GM18499 (cell line): ENCODE data around the gene PIP4P1.
A peak's percentile ranks its signal among the peaks of the same experiment; 100 is the strongest.

ENCODE experiments used
- ATAC-seq: cut with Tn5 transposase; IDR thresholded peaks from one replicate; pipeline ENCODE4 v1.9.1; 2021; ENCODE audit warnings: moderate number of reproducible peaks; ENCODE audit not compliant: insufficient read depth, unreplicated experiment

Gene PIP4P1

GRCh38 chr14:20440465-20440864, 20.8 kb downstream of the PIP4P1 start:
- ATAC-seq, result no peak

DNA sequence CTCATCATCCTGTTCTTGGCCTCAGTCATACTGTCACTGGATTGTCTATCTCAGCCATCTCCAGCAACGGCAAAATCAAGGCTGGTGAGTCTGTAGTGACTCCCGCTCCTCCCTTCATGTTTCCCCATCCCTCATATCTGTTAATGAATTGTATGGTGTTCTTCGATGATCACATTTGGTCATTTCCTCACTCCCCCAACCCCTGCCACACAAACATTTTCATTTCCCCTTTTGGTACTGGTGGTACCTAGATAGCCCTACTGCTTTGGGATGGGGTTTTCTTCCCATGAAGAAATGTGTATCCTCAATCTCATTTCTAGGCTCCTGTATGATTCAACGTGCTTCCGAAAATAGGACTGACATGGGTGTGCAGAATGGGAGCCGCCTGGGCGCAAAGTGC, 22.6 kb downstream of the PIP4P1 start:
- ATAC-seq, result no peak

- no peak for ATAC-seq
Measured at GRCh38 chr14:20436363-20436755, 24.9 kb downstream of the PIP4P1 start.

DNA sequence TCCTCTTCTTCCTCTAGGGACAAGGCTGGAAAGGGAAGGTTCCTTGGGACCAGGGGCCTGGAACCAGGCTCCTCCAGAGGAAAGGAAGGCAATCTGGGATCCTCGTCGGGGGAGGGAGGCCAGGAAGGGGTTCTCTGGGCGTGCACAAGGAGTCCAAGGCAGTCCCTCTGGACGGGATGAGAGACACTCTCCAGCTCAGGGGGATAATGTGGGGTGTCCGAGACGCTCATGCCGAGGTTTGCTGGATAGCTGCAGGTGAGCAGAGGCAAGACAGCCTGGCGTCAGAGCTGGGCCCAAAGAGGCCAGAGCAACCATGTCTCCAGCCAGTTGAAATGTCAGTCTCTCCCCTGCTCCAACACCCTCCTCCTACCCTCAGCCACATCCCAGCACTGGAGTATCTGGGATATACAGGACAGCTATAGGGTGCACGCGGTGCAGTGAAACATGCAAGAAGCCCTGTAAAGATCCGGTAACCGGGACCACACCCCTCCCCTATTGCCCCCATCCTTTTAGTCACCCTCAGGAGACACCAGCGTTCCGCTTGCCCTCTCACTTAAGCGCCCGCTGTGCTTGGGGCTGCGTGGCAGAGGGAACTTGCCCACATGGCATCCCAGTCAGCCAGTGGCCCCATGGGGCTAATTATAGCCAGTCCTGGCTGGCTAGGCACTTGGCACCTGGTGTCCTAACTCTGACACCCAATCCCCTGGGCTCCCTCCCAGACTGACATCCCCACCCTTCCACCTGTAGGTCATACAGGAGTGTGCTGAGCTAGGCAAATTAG, 25.5 kb downstream of the PIP4P1 start, which contains the start of gene KLHL33:
TSS of gene KLHL33 (minus strand) at position 585 of the 781 bp plus-strand sequence. CDS start at position 230, 355 bp downstream.
- no peak for ATAC-seq

- no peak for ATAC-seq
Measured at GRCh38 chr14:20434701-20435581, 26.3 kb downstream of the PIP4P1 start.

GRCh38 chr14:20429801-20430669, 31.2 kb downstream of the PIP4P1 start:
- ATAC-seq, result no peak

GRCh38 chr14:20428802-20429201, 32.4 kb downstream of the PIP4P1 start:
- no peak for ATAC-seq

GRCh38 chr14:20428010-20428365, 33.2 kb downstream of the PIP4P1 start:
- ATAC-seq, result no peak

DNA sequence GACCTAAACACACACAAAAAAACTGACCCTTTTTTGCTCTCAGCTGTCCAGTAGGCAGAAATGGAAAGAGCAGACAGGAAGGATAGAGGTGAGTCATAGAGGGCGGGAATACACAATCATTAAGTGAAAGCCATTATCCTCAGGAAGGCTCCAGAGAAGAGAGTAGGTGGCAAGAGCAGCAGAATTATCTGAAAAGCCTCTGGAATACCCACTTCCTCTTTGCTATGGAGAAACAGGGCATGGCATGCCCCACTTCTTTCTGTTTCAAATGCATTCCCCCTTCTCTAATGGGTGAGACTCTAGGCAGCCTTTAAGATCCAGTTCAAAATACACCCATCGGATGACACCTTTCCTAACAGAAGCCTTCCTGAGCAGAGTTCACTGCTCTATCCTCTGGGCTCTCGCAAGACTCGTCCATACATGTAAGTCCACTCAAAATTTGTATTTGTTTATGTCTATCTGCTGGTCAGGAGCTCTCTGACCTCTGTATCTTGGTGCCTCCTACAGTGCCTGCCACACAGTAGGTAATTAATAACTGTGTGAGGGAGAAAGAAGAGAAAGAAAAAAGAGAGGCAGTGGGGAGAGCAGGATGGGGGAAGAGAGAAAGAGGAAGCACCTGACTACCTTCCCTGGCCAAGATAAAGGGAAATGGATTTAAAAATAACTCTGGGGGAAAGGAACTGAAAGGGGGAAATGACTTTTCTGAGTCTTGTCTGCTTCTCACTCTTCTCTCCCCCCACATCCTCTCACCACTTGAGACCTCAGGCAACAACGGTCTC, 33.8 kb downstream of the PIP4P1 start:
- peak; percentile 59 for ATAC-seq

DNA sequence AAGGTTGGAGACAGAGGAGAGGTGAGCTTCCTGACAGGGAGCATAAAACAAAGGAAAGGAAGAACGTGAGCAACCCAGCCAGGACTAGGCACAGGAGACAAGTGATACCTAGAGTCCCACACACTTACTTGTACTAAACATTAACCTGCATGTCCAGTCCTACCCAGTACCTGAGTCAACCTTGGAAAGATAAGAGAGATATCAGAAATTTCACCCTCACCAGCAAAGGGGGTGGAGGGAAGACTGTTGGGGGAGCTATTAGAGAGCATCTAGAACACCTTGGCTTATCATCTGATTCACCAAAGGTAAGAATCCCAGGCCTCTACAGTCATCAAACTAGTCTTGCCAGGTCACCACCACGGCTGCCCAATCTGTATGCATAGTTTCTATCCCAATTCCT, 36.4 kb downstream of the PIP4P1 start:
- no peak for ATAC-seq

GRCh38 chr14:20422886-20423285, 38.3 kb downstream of the PIP4P1 start:
- ATAC-seq, result no peak

GRCh38 chr14:20421267-20421666, 40.0 kb downstream of the PIP4P1 start:
- no peak for ATAC-seq

- no peak for ATAC-seq
Measured at GRCh38 chr14:20419419-20419818, 41.8 kb downstream of the PIP4P1 start.

DNA sequence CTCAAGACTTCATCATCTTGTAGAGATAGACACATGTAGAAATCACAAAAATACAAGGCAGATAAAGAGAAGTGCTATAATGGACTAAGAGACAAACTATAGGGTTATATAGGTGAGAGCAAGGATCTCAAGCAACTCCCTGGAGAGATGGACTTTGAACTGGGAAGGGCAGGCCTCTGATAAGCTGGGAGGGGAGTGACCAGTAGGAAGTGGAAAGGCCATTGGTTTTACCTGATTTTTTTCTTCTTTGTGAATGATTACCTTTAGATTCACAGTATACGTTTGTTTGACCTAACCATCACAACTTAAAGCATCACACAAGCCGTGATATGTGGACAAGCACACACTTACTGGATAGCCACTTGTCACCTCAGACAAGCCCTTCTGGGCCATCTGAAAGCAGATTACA, 42.7 kb downstream of the PIP4P1 start:
- no peak for ATAC-seq

GRCh38 chr14:20417250-20418186, 43.7 kb downstream of the PIP4P1 start:
- no peak for ATAC-seq

GRCh38 chr14:20416223-20416622, 45.0 kb downstream of the PIP4P1 start:
- ATAC-seq, result no peak

GRCh38 chr14:20415782-20416206, 45.4 kb downstream of the PIP4P1 start:
- ATAC-seq, result no peak

DNA sequence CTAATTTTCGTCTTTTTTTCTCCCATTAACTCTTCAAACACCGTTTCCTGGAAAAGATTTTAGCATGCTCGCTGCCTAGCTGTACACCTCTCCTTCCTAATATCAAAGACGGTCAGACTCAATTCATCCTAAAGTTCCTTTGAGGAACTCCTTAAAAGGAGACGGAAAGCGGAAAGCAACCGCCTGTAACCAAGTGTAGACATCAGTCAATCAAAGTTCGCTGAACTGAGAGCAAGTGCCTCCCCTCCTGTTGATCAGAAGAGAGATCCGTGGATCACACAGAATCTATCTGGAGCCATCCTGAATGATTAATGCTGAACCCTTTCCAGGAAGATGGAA, 47.5 kb downstream of the PIP4P1 start:
- ATAC-seq, result no peak
